WTC11 (cell line): ENCODE measurements around the gene MAP3K12.
"Not testable (repeated sequence)": the region's sequence is repeated elsewhere in the genome, so short reads cannot be mapped to it uniquely, and the experiment has no call there.

Source experiments
- CREM ChIP-seq: sonication (generic); formaldehyde crosslinking; IDR thresholded peaks from 2 replicates; pipeline ENCODE4 v1.8.1; 2022; ENCODE audit warnings: mild to moderate bottlenecking, missing genetic modification reagents, moderate library complexity
- CTCF ChIP-seq: fragments of 200-600 bp; IDR thresholded peaks from 2 replicates; pipeline ENCODE4 v1.8.0; 2022; ENCODE audit warnings: antibody characterized with exemption
- FOXP1 ChIP-seq: sonication (generic); formaldehyde crosslinking; IDR thresholded peaks from 2 replicates; pipeline ENCODE4 v1.8.0; 2022; ENCODE audit warnings: missing genetic modification reagents, mild to moderate bottlenecking, moderate library complexity, borderline replicate concordance
- KAT7 ChIP-seq: sonication (generic); formaldehyde crosslinking; IDR thresholded peaks from 2 replicates; pipeline ENCODE4 v1.8.1; 2023; ENCODE audit warnings: missing genetic modification reagents, mild to moderate bottlenecking, borderline replicate concordance
- SP1 ChIP-seq: sonication (generic); formaldehyde crosslinking; conservative IDR thresholded peaks from 2 replicates; pipeline ENCODE4 v1.8.1; 2022; ENCODE audit warnings: missing genetic modification reagents

DNA sequence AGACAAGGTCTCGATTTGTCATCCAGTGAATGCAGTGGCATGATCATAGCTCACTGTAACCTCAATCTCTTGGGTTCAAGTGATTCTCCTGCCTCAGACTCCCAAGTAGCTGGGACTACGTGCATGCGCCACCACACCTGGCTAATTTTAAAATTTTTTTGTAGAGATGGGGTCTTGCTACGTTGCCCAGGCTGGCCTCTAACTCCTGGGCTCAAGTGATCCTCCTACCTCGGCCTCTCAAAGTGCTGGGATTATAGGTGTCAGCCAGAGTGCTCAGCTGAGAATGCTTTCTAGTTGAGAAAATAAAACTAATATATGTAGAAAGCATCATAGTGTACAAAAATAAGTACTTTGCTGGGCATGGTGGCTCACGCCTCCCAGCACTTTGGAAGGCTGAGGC lies 49.1 kb upstream of the MAP3K12 start:
- not testable (repeated sequence) for TF ChIP-seq SP1; CREM (CRISPR knock-in tag); CTCF; FOXP1 (CRISPR knock-in tag); KAT7 (CRISPR knock-in tag)
